HEK293T (cell line): ENCODE measurements around the gene GCKR.

Experiments used
- BHLHE40 ChIP-seq: fragments of 450-650 bp; IDR thresholded peaks from 2 replicates; pipeline ENCODE4 v1.6.1; 2016; ENCODE audit warnings: mild to moderate bottlenecking, moderate library complexity, borderline replicate concordance
- CTBP1 ChIP-seq: fragments of 450-650 bp; IDR thresholded peaks from 2 replicates; pipeline ENCODE4 v1.6.1; 2016; ENCODE audit warnings: borderline replicate concordance
- ELF4 ChIP-seq: fragments of 450-650 bp; IDR thresholded peaks from 2 replicates; pipeline ENCODE4 v1.6.1; 2017; ENCODE audit warnings: antibody characterized with exemption
- FOXM1 ChIP-seq: fragments of 450-650 bp; IDR thresholded peaks from 2 replicates; pipeline ENCODE4 v1.6.1; 2017; ENCODE audit warnings: mild to moderate bottlenecking, borderline replicate concordance
- LEF1 ChIP-seq: fragments of 450-650 bp; IDR thresholded peaks from 2 replicates; pipeline ENCODE4 v1.6.1; 2017; ENCODE audit warnings: mild to moderate bottlenecking, borderline replicate concordance
- NFRKB ChIP-seq: fragments of 450-650 bp; IDR thresholded peaks from 2 replicates; pipeline ENCODE4 v1.6.1; 2016; ENCODE audit warnings: mild to moderate bottlenecking, moderate library complexity
- SUZ12 ChIP-seq: fragments of 450-650 bp; IDR thresholded peaks from 2 replicates; pipeline ENCODE4 v1.6.1; 2016; ENCODE audit warnings: mild to moderate bottlenecking
- ZNF384 ChIP-seq: fragments of 450-650 bp; IDR thresholded peaks from 2 replicates; pipeline ENCODE4 v1.6.1; 2016

DNA sequence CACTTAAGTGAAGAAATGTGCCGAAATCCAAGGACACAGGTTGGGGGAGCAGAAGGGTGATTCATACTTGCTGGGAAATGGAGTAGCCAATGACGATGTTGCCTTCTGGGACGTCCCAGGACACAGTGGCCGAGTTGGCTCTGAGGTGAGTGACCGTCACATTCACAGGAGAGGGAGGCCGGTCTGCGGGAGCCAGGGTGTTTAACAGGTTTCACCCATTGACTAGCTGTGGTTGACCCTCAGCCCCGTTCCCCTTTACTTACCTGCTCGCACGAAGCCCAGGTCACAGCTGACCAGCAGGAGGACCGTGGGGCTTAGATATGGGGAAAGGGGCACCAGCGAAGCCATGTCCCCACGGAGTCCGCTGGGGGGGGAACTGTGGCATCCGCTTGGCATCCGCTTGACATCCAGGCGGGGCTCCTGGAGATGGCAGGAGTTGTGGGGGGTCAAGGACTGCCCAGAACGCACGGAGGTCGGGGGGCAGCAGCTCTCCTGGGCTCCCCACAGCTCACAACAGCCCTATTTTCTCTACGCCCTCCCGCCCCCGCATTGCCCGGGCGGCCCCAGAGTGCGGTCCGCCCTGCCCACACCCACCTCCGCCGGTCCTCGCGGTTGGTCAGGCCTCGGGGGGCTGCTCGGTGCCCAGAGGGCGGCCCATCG lies 2.2 kb upstream of the GCKR start:
- TF ChIP-seq ZNF384, result no peak
- TF ChIP-seq BHLHE40, result no peak
- TF ChIP-seq LEF1, result no peak
- no peak for TF ChIP-seq NFRKB
- TF ChIP-seq FOXM1, result no peak
- no peak for TF ChIP-seq SUZ12
- TF ChIP-seq ELF4, result no peak
- TF ChIP-seq CTBP1, result no peak
